A673 (cell line): ENCODE data around the gene CBLN3.

Experiments
- EZH2 ChIP-seq: fragments of 200-600 bp; sonication (generic); IDR thresholded peaks from 2 replicates; pipeline ENCODE4 v1.6.1; 2017; ENCODE audit warnings: borderline replicate concordance, low read depth, mild to moderate bottlenecking, mixed read lengths, antibody characterized with exemption, low read length; ENCODE audit not compliant: poor library complexity, severe bottlenecking
- TF ChIP-seq, protein P1 (sequence below): fragments of 300-800, 200-600 bp; sonication (generic); conservative IDR thresholded peaks from 2 replicates; pipeline ENCODE4 v1.5.1; 2017; ENCODE audit warnings: low read depth, mild to moderate bottlenecking, antibody characterized with exemption, low read length, moderate library complexity, mixed read lengths

DNA sequence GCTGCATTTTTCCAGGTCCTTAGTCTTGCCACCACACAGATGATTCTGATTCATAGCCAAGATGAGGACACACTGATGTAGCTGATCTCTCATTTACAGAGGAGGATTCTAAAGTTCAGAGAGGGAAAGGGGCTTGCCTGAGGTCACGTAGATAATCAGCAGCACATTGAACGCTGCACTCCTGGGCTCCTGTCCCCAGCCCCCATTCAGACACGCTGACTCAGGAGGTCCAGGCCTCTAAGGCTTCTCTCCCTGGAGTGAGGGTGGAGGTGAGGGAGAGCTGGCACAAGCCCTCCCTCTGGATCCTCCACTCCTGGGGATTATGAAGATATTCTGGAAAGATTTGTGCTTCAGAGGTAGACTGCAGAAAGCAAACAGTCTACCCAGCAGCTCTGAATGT lies 51.1 kb downstream of the CBLN3 start:
- TF ChIP-seq, protein P1, sequence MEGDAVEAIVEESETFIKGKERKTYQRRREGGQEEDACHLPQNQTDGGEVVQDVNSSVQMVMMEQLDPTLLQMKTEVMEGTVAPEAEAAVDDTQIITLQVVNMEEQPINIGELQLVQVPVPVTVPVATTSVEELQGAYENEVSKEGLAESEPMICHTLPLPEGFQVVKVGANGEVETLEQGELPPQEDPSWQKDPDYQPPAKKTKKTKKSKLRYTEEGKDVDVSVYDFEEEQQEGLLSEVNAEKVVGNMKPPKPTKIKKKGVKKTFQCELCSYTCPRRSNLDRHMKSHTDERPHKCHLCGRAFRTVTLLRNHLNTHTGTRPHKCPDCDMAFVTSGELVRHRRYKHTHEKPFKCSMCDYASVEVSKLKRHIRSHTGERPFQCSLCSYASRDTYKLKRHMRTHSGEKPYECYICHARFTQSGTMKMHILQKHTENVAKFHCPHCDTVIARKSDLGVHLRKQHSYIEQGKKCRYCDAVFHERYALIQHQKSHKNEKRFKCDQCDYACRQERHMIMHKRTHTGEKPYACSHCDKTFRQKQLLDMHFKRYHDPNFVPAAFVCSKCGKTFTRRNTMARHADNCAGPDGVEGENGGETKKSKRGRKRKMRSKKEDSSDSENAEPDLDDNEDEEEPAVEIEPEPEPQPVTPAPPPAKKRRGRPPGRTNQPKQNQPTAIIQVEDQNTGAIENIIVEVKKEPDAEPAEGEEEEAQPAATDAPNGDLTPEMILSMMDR, result no peak
- TF ChIP-seq EZH2, result no peak
